GM04503 (cell line): ENCODE results near the gene ACAP2.

Experiments used
- DNase-seq: peaks from one replicate; pipeline ENCODE4 v3.0.0-alpha.2; 2012; ENCODE audit warnings: low read depth

The ACAP2 gene

GRCh38 chr3:195286115-195286872 is 156.5 kb downstream of the ACAP2 start:
- DNase-seq = no peak

GRCh38 chr3:195285372-195285771 is 157.4 kb downstream of the ACAP2 start:
- DNase-seq = no peak

- no peak for DNase-seq
Observed at GRCh38 chr3:195284842-195285241, 158.0 kb downstream of the ACAP2 start.

GRCh38 chr3:195282961-195283360 is 159.9 kb downstream of the ACAP2 start:
- no peak for DNase-seq

GRCh38 chr3:195274259-195274966 is 168.4 kb downstream of the ACAP2 start:
- DNase-seq = no peak

GRCh38 chr3:195271410-195272243 is 171.2 kb downstream of the ACAP2 start:
- peak; percentile 35 for DNase-seq

- no peak for DNase-seq
Observed at GRCh38 chr3:195270817-195271409, 171.9 kb downstream of the ACAP2 start, which contains the start of gene XXYLT1. XXYLT1 (minus strand) TSS chr3:195271159; CDS start chr3:195271058, 101 bp downstream.

- DNase-seq = no peak
Observed at GRCh38 chr3:195270079-195270816, 172.6 kb downstream of the ACAP2 start.

GRCh38 chr3:195269375-195270078 is 173.3 kb downstream of the ACAP2 start:
- no peak for DNase-seq

GRCh38 chr3:195268576-195269309 is 174.1 kb downstream of the ACAP2 start:
- no peak for DNase-seq

GRCh38 chr3:195267096-195267495 is 175.7 kb downstream of the ACAP2 start:
- DNase-seq = no peak

GRCh38 chr3:195266428-195266827 is 176.4 kb downstream of the ACAP2 start:
- DNase-seq = no peak

GRCh38 chr3:195265363-195265976 is 177.3 kb downstream of the ACAP2 start:
- no peak for DNase-seq

GRCh38 chr3:195263925-195264600 is 178.8 kb downstream of the ACAP2 start:
- no peak for DNase-seq

GRCh38 chr3:195263193-195263924 is 179.5 kb downstream of the ACAP2 start:
- DNase-seq = no peak

- DNase-seq = no peak
Observed at GRCh38 chr3:195261925-195262324, 180.9 kb downstream of the ACAP2 start.

- DNase-seq = no peak
Observed at GRCh38 chr3:195260280-195260905, 182.4 kb downstream of the ACAP2 start.
